Hematopoietic multipotent progenitor cell treated with erythropoietin and hydrocortisone succinate and interleukin-3 and kit ligand, for 8 days (in vitro differentiated cells): Measurements from ENCODE around the gene TRAF3.
"Not testable (repeated sequence)": the region's sequence is repeated elsewhere in the genome, so short reads cannot be mapped to it uniquely, and the experiment has no call there.

Experiments used
- DNase-seq: peaks from one replicate; pipeline ENCODE4 v3.0.0-alpha.2; 2015

The TRAF3 gene

GRCh38 chr14:102926840-102927239, 149.6 kb downstream of the TRAF3 start:
- DNase-seq, result not testable (repeated sequence)

- DNase-seq, result no peak
Measured at GRCh38 chr14:102927346-102927877, 150.2 kb downstream of the TRAF3 start.

- peak; percentile 21 for DNase-seq
Measured at GRCh38 chr14:102927878-102928411, 150.7 kb downstream of the TRAF3 start.

GRCh38 chr14:102928412-102929240, 151.4 kb downstream of the TRAF3 start:
- DNase-seq, result peak; percentile 67

GRCh38 chr14:102929241-102930137, 152.2 kb downstream of the TRAF3 start:
- no peak for DNase-seq

GRCh38 chr14:102930138-102930752, 153.0 kb downstream of the TRAF3 start:
- no peak for DNase-seq

GRCh38 chr14:102930753-102931579, 153.7 kb downstream of the TRAF3 start:
- no peak for DNase-seq

GRCh38 chr14:102931580-102932285, 154.5 kb downstream of the TRAF3 start:
- DNase-seq, result no peak

GRCh38 chr14:102932484-102933248, 155.4 kb downstream of the TRAF3 start:
- no peak for DNase-seq

- no peak for DNase-seq
Measured at GRCh38 chr14:102933618-102934231, 156.5 kb downstream of the TRAF3 start.

- DNase-seq, result no peak
Measured at GRCh38 chr14:102935756-102936155, 158.5 kb downstream of the TRAF3 start.

- DNase-seq, result no peak
Measured at GRCh38 chr14:102937331-102938175, 160.3 kb downstream of the TRAF3 start.

- DNase-seq, result no peak
Measured at GRCh38 chr14:102938191-102938590, 160.9 kb downstream of the TRAF3 start.

- DNase-seq, result no peak
Measured at GRCh38 chr14:102939329-102939728, 162.1 kb downstream of the TRAF3 start.

GRCh38 chr14:102939820-102940561, 162.7 kb downstream of the TRAF3 start:
- DNase-seq, result no peak

- no peak for DNase-seq
Measured at GRCh38 chr14:102940729-102941362, 163.6 kb downstream of the TRAF3 start.

- DNase-seq, result peak; percentile 27
Measured at GRCh38 chr14:102941419-102942011, 164.3 kb downstream of the TRAF3 start.
